Breast epithelium (tissue), 4 donors: ENCODE data around the gene RRP9. TPM values are rescaled to one million over a fixed set of nuclear protein-coding genes. Genes with fewer than 3 reads are reported as not detected.
"Not testable (repeated sequence)": the region's sequence is repeated elsewhere in the genome, so short reads cannot be mapped to it uniquely, and the experiment has no call there.

Experiments used
- DNase-seq, 2 donors: peaks; one replicate each; pipeline ENCODE4 v3.0.0-alpha.2; 2019; ENCODE audit warnings: low spot score in 2 of 2
- H3K27ac ChIP-seq, 2 donors: fragments of 200-600 bp; sonication (generic) in 1 of 2; one replicate each; pipeline ENCODE4 v1.5.1; 2016 to 2019; ENCODE audit warnings: mild to moderate bottlenecking in 1 of 2
- H3K27me3 ChIP-seq, 2 donors: fragments of 200-600 bp; sonication (generic) in 1 of 2; one replicate each; pipeline versions ENCODE4 v1.5.1 to v1.6.0; 2017 to 2019; ENCODE audit warnings: control low read depth in 1 of 2, mild to moderate bottlenecking in 1 of 2
- H3K36me3 ChIP-seq: fragments of 200-600 bp; one replicate; pipeline ENCODE4 v1.5.1; 2019
- H3K4me1 ChIP-seq, 2 donors: fragments of 200-600 bp; sonication (generic); one replicate each; pipeline ENCODE4 v1.5.1; 2016 to 2019; ENCODE audit warnings: control low read depth in 1 of 2
- H3K4me3 ChIP-seq, 3 donors: fragments of 200-600 bp; sonication (generic); 1 replicate in 2 of 3; 2 replicates in 1 of 3; pipeline ENCODE4 v1.5.1; 2016 to 2019; ENCODE audit warnings: mild to moderate bottlenecking in 3 of 3, moderate library complexity in 2 of 3
- H3K9me3 ChIP-seq, 2 donors: fragments of 200-600 bp; sonication (generic) in 1 of 2; one replicate each; pipeline ENCODE4 v1.5.1; 2016 to 2019; ENCODE audit warnings: control low read depth in 1 of 2
- POLR2A ChIP-seq: fragments of 450-650 bp; IDR thresholded peaks from one replicate; pipeline ENCODE4 v1.6.1; 2016; ENCODE audit warnings: antibody characterized with exemption, mild to moderate bottlenecking, moderate library complexity
- POLR2AphosphoS5 ChIP-seq, 3 donors: sonication (generic); formaldehyde crosslinking; IDR thresholded peaks; one replicate each; pipeline ENCODE4 v1.6.1; 2017; ENCODE audit warnings: antibody characterized with exemption in 3 of 3
- intact Hi-C: fragments of 100-400 bp; cut with DNase I; formaldehyde crosslinking; loops from one replicate; pipeline ENCODE4 v1.15.1; 2023; ENCODE audit warnings: low total_unique reads
- total RNA-seq, 3 donors: library from RNA; depleted of rRNA; stranded (reverse); fragments of >200 nt; gene quantifications; one replicate each; pipeline ENCODE4 v1.1.0, GENCODE V29; 2016
- TF ChIP-seq, protein P1 (sequence below), 3 donors: fragments of 450-650 bp; IDR thresholded peaks; one replicate each; pipeline ENCODE4 v1.5.1; 2016 to 2017; ENCODE audit warnings: antibody characterized with exemption in 3 of 3, mild to moderate bottlenecking in 3 of 3, moderate library complexity in 3 of 3

Gene RRP9
- total RNA-seq, 3 donors from 2014 or later, result 23.1 to 24.6 (median 23.8) TPM

DNA sequence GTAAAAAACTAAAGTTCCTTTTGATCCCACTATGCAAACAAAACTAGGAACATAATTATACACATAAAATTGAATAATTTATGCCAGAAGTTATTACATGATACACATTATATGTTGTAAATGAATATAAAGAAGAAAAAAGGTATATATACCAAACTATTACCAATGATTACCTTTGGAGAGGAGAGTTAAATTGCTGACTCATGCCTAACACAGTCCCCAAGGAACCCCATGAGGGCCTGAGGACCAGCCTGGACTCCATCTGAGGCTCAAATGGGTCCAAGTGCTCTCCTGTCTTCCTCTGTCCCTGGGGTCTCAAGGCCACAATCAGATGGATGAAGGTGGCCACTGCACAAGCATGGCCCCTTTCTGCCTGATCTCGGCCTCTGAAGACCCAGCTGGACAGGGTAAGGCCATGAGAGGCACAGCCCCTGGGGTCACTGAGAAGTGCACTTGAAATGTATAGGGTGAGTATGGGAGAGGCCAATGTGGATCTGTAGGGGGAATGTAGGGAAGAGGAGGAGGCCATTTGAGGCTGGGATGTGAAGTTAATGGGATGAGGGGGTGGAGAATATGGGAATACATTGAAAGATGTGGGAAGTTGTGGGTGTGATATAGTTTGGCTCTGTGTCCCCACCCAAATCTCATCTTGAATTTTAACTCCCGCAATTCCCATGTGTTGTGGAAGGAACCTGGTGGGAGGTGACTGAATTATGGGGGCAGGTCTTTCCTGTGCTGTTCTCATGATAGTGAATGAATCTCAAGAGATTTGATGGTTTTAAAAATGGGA lies 37.5 kb downstream of the RRP9 start:
- no peak for TF ChIP-seq POLR2A
- intact Hi-C loops, result loop anchor here (5.0 kb wide), 1 partner anchor 1233 kb away; no protein-coding TSS in a partner anchor
- H3K27ac ChIP-seq, result no peak overlapping the region
- peaks cover 0 to 8% of the 10 kb centered on the region in 2 donors for H3K9me3 ChIP-seq
- no peaks in the 10 kb centered on the region for H3K27me3 ChIP-seq
- DNase-seq, result no peak
- H3K4me1 ChIP-seq, result no peaks in the 10 kb centered on the region
- H3K4me3 ChIP-seq, result no peak overlapping the region
- H3K36me3 ChIP-seq, result no peaks in the 10 kb centered on the region

GRCh38 chr3:51902361-51902760 lies 39.3 kb downstream of the RRP9 start:
- intact Hi-C loops, result loop anchor here (5.0 kb wide), 1 partner anchor 1235 kb away; no protein-coding TSS in a partner anchor

GRCh38 chr3:51900043-51900442 lies 41.7 kb downstream of the RRP9 start:
- intact Hi-C loops, result loop anchor here (5.0 kb wide), 1 partner anchor 1237 kb away; no protein-coding TSS in a partner anchor
- not testable (repeated sequence) for H3K27ac ChIP-seq, H3K36me3 ChIP-seq, DNase-seq, H3K4me1 ChIP-seq, H3K4me3 ChIP-seq, H3K27me3 ChIP-seq, H3K9me3 ChIP-seq

More at GRCh38 chr3:51902361-51902760, 39.3 kb downstream of the RRP9 start:
- H3K9me3 ChIP-seq, DNase-seq, H3K27me3 ChIP-seq, H3K4me1 ChIP-seq, H3K4me3 ChIP-seq, H3K36me3 ChIP-seq, H3K27ac ChIP-seq: not testable (repeated sequence)

GRCh38 chr3:51897391-51897790 lies 44.3 kb downstream of the RRP9 start:
- H3K4me3 ChIP-seq, result no peak overlapping the region
- H3K27ac ChIP-seq, result no peak overlapping the region
- intact Hi-C loops, result no loop called here
- TF ChIP-seq POLR2AphosphoS5 (IDR thresholded peaks at IDR 0.05) (no peak), POLR2A (no peak)
- TF ChIP-seq, protein P1, sequence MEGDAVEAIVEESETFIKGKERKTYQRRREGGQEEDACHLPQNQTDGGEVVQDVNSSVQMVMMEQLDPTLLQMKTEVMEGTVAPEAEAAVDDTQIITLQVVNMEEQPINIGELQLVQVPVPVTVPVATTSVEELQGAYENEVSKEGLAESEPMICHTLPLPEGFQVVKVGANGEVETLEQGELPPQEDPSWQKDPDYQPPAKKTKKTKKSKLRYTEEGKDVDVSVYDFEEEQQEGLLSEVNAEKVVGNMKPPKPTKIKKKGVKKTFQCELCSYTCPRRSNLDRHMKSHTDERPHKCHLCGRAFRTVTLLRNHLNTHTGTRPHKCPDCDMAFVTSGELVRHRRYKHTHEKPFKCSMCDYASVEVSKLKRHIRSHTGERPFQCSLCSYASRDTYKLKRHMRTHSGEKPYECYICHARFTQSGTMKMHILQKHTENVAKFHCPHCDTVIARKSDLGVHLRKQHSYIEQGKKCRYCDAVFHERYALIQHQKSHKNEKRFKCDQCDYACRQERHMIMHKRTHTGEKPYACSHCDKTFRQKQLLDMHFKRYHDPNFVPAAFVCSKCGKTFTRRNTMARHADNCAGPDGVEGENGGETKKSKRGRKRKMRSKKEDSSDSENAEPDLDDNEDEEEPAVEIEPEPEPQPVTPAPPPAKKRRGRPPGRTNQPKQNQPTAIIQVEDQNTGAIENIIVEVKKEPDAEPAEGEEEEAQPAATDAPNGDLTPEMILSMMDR (IDR thresholded peaks at IDR 0.05), result no peak
- no peaks in the 10 kb centered on the region for H3K27me3 ChIP-seq
- no peak for DNase-seq
- H3K4me1 ChIP-seq, result no peaks in the 10 kb centered on the region
- no peaks in the 10 kb centered on the region for H3K9me3 ChIP-seq
- no peaks in the 10 kb centered on the region for H3K36me3 ChIP-seq

GRCh38 chr3:51896607-51897305 lies 44.9 kb downstream of the RRP9 start:
- intact Hi-C loops, result no loop called here
- TF ChIP-seq, protein P1 (IDR thresholded peaks at IDR 0.05), result no peak
- TF ChIP-seq POLR2A (no peak), POLR2AphosphoS5 (IDR thresholded peaks at IDR 0.05) (no peak)
- H3K4me3 ChIP-seq, result no peak overlapping the region
- H3K9me3 ChIP-seq, result no peaks in the 10 kb centered on the region
- no peaks in the 10 kb centered on the region for H3K36me3 ChIP-seq
- no peak for DNase-seq
- no peaks in the 10 kb centered on the region for H3K27me3 ChIP-seq
- H3K4me1 ChIP-seq, result no peaks in the 10 kb centered on the region
- H3K27ac ChIP-seq, result no peak overlapping the region

DNA sequence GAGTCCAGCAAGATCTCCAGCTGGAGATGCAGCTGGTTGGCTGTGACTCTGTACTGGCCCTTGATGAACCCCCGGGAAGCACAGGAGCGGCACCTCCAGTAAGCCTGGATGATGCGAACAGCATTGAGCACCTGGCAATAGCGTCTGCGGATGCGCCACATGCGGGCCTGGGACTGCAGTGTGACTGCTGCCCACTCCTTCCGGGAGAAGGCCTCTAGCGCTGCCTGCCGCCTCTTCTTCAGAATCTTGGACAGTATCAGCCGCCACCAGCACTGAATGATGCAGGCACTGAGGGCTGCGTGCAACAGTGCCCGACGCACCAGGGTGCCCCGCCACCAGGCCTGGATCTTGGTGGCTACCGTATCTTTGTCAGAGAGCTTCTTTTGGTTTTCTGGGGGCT lies 46.8 kb downstream of the RRP9 start:
- intact Hi-C loops, result no loop called here
- TF ChIP-seq POLR2AphosphoS5 (IDR thresholded peaks at IDR 0.05) (no peak), POLR2A (no peak)
- TF ChIP-seq, protein P1 (IDR thresholded peaks at IDR 0.05), result no peak
- Histone ChIP-seq H3K27me3 (no peaks in the 10 kb centered on the region), H3K27ac (no peak overlapping the region), H3K36me3 (no peaks in the 10 kb centered on the region), H3K4me3 (no peak overlapping the region), H3K4me1 (no peaks in the 10 kb centered on the region), H3K9me3 (no peaks in the 10 kb centered on the region)
- DNase-seq, result no peak
